HAP-1 (cell line): ENCODE measurements around the gene ABCA9.
A peak's percentile ranks its signal among the peaks of the same experiment; 100 is the strongest.
"Not testable (repeated sequence)": the region's sequence is repeated elsewhere in the genome, so short reads cannot be mapped to it uniquely, and the experiment has no call there.

Experiments
- DNase-seq, 2 experiments: peaks; one replicate each; pipeline ENCODE4 v3.0.0-alpha.2; 2016 to 2020; ENCODE audit warnings: low spot score in 2 of 2
- H3K27me3 ChIP-seq: fragments of 250-450 bp; sonication (Bioruptor Pico); 2 replicates; pipeline ENCODE4 v1.5.1; 2020; ENCODE audit warnings: low read depth, mild to moderate bottlenecking, moderate library complexity
- H3K36me3 ChIP-seq: fragments of 250-450 bp; sonication (Bioruptor Pico); replicated peaks from 2 replicates; pipeline ENCODE4 v1.5.1; 2020; ENCODE audit warnings: mild to moderate bottlenecking
- H3K4me1 ChIP-seq: fragments of 250-450 bp; sonication (Bioruptor Pico); 2 replicates; pipeline ENCODE4 v1.5.1; 2020; ENCODE audit warnings: mild to moderate bottlenecking
- H3K4me3 ChIP-seq: fragments of 250-450 bp; sonication (Bioruptor Pico); 2 replicates; pipeline ENCODE4 v1.5.1; 2020; ENCODE audit warnings: mild to moderate bottlenecking, moderate library complexity
- H3K9me3 ChIP-seq: fragments of 250-450 bp; sonication (Bioruptor Pico); 2 replicates; pipeline ENCODE4 v1.5.1; 2020; ENCODE audit warnings: mild to moderate bottlenecking, moderate library complexity
- in situ Hi-C: fragments of 300-500 bp; cut with MboI; formaldehyde crosslinking; loops from 3 replicates; pipeline ENCODE4 v1.14.3; 2020; ENCODE audit warnings: low sequenced_read_pairs, inconsistent platforms, mixed read lengths

ABCA9 gene

DNA sequence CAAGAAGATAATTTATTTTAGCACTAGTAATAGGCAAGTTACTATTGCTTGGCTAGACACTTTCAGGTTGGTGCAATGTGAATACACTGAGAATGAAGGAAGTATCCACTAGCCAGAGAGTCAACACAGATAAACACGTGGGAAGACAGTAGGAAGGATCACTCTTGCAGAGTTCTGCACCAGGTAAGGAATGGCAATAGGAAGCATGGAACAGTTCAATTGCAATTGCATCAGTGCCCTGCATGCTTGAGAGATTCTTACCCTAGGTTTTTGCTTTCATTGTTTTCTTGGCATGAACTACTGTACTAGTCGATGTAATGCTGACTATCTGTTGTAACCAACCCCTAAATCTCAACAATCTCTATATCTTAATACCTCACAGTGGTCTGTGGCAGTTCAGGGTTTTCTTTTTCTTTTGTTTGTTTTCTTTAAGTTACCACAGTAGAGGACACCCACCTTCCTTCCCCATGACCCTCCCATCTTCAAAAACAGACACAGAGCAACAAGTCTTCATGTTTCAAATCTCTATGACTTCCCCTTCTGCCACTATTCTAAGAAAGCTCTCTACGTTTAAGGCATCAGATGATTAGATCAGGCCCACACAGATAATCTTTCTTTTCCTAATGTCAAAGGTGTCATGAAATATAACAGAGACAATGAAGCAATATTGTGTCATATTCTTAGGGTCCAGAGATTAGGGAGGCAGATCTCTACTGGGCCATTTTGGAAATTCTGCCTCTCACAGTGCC is 87.5 kb downstream of the ABCA9 start:
- in situ Hi-C loops = no loop called here
- Histone ChIP-seq H3K4me1 (no peaks in the 10 kb centered on the region), H3K4me3 (no peak overlapping the region), H3K36me3 (no peaks in the 10 kb centered on the region), H3K27me3 (no peaks in the 10 kb centered on the region), H3K9me3 (no peaks in the 10 kb centered on the region)
- no peak for DNase-seq

DNA sequence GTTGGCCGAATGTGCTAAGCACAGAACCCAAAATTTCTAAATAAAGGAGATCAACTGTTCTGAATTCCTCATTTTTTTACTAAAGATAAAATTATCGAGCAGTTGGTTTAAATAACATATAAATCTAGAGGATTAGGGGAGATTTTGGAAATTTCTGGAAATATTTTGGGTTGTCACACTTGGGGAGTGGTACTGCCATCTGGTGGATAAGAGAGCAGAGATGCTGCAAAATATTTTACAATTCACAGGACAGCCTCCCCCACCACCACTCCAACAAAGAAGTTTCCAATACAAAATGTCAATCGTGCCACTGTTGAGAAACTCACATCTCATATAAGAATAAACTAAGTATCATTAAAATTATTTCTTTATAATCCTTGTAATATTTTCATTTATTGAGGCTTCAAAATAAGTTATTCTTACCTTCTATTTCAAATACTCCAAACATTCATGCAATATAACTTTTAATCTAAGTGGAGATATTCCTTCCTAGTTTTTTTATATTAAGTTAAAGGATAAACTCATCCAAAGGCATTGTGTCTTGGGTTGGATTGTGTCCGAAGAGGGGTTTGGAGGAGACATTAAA is 88.5 kb downstream of the ABCA9 start:
- Histone ChIP-seq H3K4me1 (no peaks in the 10 kb centered on the region), H3K36me3 (no peaks in the 10 kb centered on the region), H3K27me3 (no peaks in the 10 kb centered on the region), H3K4me3 (no peak overlapping the region), H3K9me3 (no peaks in the 10 kb centered on the region)
- in situ Hi-C loops = no loop called here
- DNase-seq = peak in 1 of 2 experiments; percentile 16

DNA sequence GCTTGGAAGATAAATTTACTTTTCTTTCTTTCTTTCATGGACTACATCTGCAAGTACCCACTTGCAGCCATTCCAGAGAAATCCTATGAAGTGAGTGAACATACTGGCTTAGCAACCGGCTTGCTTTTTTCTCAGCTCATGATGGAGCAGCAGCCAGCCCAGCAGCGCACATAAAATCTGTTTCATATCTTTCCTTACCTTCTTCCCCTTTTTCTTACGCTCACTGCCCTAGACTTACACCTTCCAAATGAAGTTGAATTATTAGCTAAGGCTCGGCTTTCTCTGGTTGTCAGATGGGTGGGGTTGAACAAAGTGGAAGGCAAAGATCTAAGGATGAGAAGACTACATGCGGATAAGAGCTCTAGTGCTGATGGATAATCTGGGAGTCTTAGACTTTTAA is 91.6 kb downstream of the ABCA9 start:
- Histone ChIP-seq H3K27me3 (no peaks in the 10 kb centered on the region), H3K36me3 (no peaks in the 10 kb centered on the region), H3K4me1 (no peaks in the 10 kb centered on the region), H3K9me3 (no peaks in the 10 kb centered on the region), H3K4me3 (no peak overlapping the region)
- no peak for DNase-seq
- in situ Hi-C loops = no loop called here

DNA sequence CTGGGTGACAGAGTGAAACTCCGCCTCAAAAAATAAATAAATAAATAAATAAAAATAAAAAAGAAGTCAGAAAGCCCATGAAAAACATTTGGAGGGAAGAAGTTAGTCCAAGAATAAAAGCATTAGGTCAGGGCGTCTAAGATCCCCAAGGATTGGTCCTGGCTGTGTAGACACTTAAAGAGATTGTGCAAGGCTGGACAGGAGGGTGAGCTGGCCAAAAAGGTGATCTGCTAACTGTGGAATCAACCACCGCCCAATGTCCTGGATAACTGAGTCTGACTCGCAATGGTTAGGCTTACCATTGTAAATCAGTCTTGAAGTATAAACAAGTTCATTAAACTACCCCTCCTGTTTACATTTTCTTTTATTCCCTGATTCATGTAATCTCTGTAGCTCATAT is 96.8 kb downstream of the ABCA9 start:
- no peaks in the 10 kb centered on the region for H3K27me3 ChIP-seq
- no peaks in the 10 kb centered on the region for H3K36me3 ChIP-seq
- no peaks in the 10 kb centered on the region for H3K9me3 ChIP-seq
- H3K4me3 ChIP-seq = no peak overlapping the region
- H3K4me1 ChIP-seq = no peaks in the 10 kb centered on the region
- in situ Hi-C loops = no loop called here
- DNase-seq = no peak

DNA sequence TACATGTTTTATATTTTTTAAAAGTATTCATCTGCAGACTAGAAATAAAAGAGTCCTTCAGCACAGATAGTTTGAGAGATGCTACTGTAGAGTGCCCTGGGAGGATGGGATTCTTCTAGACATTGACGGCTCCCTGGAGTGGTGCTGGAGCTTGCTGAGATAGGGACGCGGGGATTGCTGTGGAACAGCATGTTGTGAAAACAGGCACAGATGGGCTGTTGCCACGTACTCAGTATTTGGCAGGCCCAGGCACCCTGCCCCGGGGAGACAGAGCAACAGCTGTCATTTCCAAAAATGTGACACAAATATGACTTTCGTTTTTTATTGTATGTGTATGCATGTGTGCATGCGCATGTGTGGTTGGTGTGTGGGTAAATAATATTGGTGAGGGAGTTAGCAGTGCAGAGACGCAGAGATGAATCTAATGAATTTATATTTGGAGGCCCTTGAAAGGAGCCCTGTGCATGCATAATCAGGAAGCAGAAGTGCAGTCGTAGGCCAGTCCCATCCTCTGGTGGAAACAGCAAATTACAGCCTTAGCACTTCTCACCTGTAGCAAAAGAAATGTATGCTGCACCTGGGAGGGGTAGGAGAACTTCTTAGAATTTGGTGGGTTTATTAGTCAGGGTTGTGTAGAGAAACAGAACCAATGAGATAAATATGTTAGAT is 99.4 kb downstream of the ABCA9 start:
- H3K27me3 ChIP-seq = no peaks in the 10 kb centered on the region
- H3K4me1 ChIP-seq = no peaks in the 10 kb centered on the region
- H3K36me3 ChIP-seq = no peaks in the 10 kb centered on the region
- no peak for DNase-seq
- in situ Hi-C loops = no loop called here
- H3K9me3 ChIP-seq = no peaks in the 10 kb centered on the region
- H3K4me3 ChIP-seq = no peak overlapping the region

DNA sequence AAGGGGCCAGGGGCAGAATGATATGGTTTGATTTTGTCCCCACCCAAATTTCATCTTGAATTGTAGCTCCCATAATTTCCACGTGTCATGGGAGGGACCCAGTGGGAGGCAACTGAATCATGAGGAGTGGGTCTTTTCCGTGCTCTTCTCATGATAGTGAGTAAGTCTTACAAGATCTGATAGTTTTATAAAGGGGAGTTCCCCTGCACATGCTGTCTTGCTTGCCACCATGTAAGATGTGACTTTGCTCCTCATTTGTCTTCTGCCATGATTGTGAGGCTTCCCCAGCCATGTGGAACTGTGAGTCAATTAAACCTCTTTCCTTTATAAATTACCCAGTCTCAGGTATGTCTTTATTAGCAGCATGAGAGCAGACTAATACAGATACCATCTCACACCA is 101.6 kb downstream of the ABCA9 start:
- H3K9me3 ChIP-seq, H3K4me1 ChIP-seq, in situ Hi-C loops, H3K27me3 ChIP-seq, DNase-seq, H3K36me3 ChIP-seq, H3K4me3 ChIP-seq: not testable (repeated sequence)

DNA sequence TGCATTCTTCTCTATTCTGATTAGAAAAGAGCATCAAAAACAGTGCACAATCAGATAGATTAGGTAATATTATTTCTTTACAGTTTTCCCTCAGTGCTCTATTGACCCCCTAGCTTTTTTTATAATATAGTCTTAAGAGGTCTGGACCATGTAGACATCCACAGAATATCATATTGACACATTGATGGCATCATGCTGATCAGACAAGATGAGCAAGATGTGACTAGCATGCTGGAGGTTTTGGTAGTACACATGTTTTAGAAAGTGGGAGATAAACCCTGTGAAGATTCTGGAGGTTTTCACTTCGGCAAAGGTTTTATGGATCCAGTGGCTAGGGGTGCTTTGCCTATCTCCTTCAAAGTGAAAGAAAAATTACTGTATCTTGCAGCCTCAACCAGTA is 102.8 kb downstream of the ABCA9 start:
- no peak overlapping the region for H3K4me3 ChIP-seq
- in situ Hi-C loops = no loop called here
- no peaks in the 10 kb centered on the region for H3K9me3 ChIP-seq
- no peaks in the 10 kb centered on the region for H3K36me3 ChIP-seq
- DNase-seq = no peak
- H3K4me1 ChIP-seq = no peaks in the 10 kb centered on the region
- no peaks in the 10 kb centered on the region for H3K27me3 ChIP-seq

DNA sequence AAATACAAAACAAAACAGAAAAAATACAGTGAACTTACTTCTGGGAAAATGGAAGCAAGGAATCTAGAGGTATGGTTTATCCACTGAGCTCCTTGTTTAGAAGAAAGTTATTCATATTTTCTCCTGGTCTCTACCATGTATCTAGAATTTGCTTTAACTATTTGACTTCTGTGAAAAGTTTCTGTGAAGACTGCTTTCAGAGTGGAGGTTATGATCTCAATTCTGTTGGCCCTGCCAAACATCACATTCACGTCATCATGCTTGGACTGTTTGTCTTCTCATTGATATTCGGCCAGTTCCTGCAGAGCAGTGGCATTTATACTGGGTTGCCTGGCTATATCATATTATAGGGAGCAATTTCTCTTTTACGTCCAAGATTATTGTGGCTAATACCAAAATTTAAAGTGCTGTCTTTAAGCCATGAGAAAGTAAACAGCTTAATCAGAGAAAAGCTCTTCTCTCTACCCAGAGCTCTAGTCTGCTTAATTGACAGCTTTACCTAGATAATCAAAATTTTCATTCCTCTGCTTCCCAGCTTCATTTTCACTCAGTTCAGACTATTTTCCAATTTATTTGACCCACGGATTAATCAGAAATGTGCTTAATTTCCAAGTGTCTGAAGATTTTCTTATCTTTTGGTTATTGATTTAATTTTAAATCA is 105.4 kb downstream of the ABCA9 start, which contains the start of gene ABCA8:
Gene ABCA8 (minus strand): TSS at position 212 of the 661 bp plus-strand sequence. CDS start 13,358 bp downstream, outside the sequence.
- no peaks in the 10 kb centered on the region for H3K4me1 ChIP-seq
- H3K4me3 ChIP-seq = no peak within 1 kb of the TSS
- no peaks in the 10 kb centered on the region for H3K36me3 ChIP-seq
- in situ Hi-C loops = no loop called here
- no peaks in the 10 kb centered on the region for H3K27me3 ChIP-seq
- H3K9me3 ChIP-seq = no peaks in the 10 kb centered on the region
- no peak for DNase-seq

DNA sequence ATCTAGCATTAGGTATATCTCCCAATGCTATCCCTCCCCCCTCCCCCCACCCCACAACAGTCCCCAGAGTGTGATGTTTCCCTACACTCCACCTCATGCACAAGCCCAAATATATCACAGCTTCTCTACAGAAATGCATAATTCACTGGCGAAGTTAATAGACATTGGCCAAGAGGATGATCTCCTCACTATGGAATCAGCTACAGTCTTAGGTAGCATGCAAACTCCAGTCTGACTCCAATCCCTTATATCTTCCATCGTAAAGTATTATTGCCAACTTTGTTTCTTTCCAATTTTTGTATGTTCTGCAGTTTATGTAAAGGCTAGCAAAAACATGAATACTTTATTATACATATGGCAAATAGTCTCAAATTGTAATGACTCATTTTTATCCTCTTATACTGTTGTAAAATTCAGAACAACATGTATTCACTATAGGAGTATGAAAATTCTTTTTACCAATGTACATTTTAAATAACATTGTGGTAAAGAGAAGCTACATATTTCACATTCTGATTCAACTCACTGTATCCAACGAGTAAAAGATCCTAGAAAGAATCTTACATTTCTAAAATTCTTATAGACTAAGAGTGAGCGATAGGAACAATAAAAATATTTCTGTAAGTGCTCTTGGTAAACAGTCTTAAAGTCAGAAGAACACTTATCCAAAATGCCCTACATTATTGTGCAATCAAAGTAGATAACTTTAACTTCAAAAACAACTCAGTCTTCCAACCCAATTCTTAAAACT is 106.4 kb downstream of the ABCA9 start:
- Histone ChIP-seq H3K27me3 (no peaks in the 10 kb centered on the region), H3K4me3 (no peak overlapping the region), H3K36me3 (no peaks in the 10 kb centered on the region), H3K4me1 (no peaks in the 10 kb centered on the region), H3K9me3 (no peaks in the 10 kb centered on the region)
- no peak for DNase-seq
- in situ Hi-C loops = no loop called here

DNA sequence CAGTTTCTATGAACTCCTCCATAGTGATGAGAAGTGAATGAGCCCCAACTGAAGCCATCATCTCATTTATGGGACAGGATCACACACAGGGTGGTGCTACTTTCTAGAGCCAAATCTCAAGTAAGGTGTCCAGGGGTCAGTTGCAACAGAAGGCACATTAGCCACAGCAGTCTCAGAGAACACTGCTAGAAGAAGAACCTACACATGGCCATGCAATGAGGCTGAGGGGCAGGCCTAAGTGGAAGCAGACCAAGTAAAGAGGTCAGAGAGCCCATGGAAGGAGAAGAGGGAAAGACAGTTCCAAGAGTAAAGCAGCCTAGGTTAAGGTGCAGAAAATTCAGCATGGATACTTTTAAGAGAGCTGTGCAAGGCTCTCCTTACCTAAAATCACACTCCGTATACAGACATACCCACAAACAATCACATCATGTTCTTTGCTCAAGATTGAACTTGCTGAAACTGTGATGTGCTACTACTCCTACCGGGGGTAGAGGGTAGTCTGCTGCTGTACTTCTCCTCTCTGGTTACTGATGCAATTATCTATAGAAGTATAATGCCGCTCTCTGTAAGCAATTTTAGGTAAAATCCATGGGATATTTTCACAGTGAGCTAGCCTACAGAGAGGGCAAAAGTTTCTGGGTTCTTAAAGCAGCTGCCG is 107.3 kb downstream of the ABCA9 start:
- in situ Hi-C loops = no loop called here

DNA sequence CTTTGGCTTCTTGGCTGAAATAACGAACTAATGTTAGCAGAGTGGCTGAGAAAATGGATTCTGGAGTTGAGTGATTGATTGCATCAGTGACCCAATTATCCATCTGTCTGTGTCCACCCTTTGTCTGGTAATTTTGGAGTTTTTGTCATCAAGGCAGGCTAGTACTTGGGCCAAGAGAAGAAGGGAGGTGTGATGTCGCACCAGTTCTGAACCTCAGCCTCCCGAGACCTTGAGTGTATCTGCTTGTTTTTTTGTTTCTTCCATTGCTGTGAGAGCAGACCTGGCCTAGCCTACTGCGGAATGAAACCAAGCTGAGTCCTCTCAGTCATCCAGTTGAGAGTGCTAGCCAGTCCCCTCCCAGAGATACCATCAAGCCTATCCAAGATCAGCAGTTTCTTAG is 110.0 kb downstream of the ABCA9 start:
- in situ Hi-C loops = no loop called here
- no peak for DNase-seq
- H3K4me3 ChIP-seq = no peak overlapping the region
- no peaks in the 10 kb centered on the region for H3K27me3 ChIP-seq
- H3K4me1 ChIP-seq = no peaks in the 10 kb centered on the region
- H3K36me3 ChIP-seq = no peaks in the 10 kb centered on the region
- no peaks in the 10 kb centered on the region for H3K9me3 ChIP-seq

More for the DNA sequence above, 107.3 kb downstream of the ABCA9 start:
- H3K4me1 ChIP-seq = no peaks in the 10 kb centered on the region
- H3K4me3 ChIP-seq = no peak overlapping the region
- no peaks in the 10 kb centered on the region for H3K27me3 ChIP-seq
- no peaks in the 10 kb centered on the region for H3K9me3 ChIP-seq
- no peak for DNase-seq
- H3K36me3 ChIP-seq = no peaks in the 10 kb centered on the region

DNA sequence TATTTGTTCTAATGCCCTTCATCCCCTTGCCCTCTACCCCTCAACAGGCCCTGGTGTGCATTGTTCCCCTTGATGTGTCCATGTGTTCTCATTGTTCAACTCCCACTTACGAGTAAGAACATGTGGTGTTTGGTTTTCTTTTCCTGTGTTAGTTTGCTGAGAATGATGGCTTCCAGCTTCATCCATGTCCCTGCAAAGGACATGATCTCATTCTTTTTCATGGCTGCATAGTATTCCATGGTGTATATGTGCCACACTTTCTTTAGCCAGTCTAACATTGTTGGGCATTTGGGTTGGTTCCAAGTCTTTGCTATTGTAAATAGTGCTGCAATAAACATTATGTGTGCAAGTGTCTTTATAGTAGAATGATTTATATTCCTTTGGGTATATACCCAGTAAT is 112.9 kb downstream of the ABCA9 start:
- DNase-seq, in situ Hi-C loops: not testable (repeated sequence)

DNA sequence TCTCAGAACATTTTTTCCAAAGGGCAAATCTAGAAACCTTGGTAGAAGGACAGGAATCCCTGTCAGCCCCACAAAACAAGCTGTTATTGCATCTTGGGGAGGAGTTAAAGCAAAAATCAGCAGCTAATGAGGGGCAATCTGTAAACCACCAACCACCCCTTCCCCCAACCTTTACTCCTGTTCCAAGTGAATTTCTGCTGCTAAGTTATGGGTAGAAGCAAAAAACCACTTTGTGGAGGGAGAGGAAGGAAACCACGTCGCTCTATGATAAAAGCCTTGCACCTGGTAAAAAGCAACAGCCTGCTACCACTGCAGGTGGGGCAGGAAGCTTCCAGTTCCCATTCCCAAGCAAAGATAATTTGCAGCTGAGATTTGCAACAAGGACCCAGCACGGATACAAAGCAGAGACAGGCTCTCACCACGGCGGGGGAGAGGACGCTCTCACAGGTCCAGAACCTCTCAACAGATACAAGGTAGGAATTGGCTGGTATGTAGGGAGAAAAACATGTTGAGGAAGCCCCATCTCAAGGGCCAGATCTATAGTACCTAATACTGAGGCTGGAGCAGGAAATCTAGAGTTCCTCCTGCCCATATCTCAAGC is 116.2 kb downstream of the ABCA9 start:
- H3K4me3 ChIP-seq = no peak overlapping the region
- no peaks in the 10 kb centered on the region for H3K27me3 ChIP-seq
- in situ Hi-C loops = no loop called here
- no peaks in the 10 kb centered on the region; the same call in 1 of the 2 replicates for H3K4me1 ChIP-seq
- no peaks in the 10 kb centered on the region for H3K9me3 ChIP-seq
- H3K36me3 ChIP-seq = no peaks in the 10 kb centered on the region
- DNase-seq = no peak

More for the DNA sequence above, 112.9 kb downstream of the ABCA9 start:
- not testable (repeated sequence) for H3K4me1 ChIP-seq, H3K4me3 ChIP-seq, H3K36me3 ChIP-seq, H3K27me3 ChIP-seq, H3K9me3 ChIP-seq
